IPS-11a (cell line): ENCODE results near the gene UBALD1.

Experiments used
- H3K4me3 ChIP-seq: one replicate; pipeline ENCODE4 v1.5.1; 2013; ENCODE audit warnings: low read depth, low read length, control low read depth

UBALD1 gene

GRCh38 chr16:4616047-4616811 is 1.5 kb upstream of the UBALD1 start:
- H3K4me3 ChIP-seq, result peak overlapping the region; percentile 13

DNA sequence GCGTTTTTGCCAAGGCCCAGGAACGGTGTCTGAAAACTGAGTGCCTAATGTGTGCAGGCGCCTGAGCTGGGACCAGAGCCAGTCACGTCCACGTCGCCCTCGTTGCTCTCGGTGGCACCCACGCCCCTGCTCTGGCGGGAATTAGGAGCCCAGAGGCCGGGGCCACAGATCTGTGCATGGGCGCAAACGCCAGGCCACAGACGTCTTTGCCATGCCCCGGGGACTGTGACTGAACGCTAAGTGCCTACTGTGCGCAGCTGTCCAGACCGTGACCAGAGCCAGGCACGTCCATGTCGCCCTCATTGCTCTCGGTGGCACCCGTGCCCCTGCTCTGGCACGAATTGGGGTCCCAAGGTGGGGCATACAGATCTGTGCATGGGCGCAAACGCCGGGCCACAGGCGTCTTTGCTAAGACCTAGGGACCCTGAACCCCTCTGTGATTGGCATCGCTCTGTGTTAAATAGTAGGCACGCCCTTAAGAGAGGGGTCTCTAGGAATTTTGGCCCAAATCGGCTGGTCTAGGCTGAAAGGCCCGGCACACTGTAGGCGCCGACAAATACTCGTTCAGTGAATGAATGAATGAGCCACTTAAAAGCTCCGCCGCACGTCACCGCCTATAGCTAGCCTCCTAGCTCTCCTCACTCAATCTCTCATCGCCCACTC is 827 bp upstream of the UBALD1 start:
- peak overlapping the region; percentile 91 for H3K4me3 ChIP-seq

- H3K4me3 ChIP-seq, result peak overlapping the region; percentile 91
These were observed 785 bp downstream of the UBALD1 start for GRCh38 chr16:4613636-4614570.

DNA sequence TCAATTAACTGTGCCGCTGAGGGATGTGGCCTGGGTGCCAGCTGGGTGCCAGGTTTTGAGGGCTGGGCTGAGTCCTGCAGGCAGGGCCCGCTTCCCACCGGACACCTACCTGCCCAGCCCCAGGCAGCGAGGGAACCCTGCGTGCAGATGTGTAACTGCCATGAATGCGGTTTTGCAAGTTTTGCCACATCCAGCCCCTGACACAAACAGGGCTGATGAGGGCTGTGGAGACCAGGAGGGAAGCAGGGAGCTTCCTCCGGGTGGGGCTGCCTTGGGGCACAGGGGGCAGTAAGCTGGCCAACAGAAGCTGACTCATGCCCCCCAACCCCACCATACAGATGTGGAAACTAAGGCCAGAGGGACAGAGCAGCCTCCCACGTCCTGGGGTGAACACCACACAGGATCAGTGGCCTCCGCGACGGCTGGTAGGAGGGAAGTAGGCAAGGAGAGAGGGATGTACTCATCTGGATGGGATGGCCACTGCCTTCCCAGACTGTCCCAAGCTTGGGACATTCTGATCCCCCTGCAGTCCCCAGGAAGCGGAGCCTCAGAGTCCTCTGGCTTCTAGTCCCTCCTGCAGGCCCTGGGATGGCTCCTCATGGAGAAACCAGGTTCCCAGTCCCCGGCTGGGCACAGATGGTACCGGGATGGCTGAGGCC is 1.6 kb downstream of the UBALD1 start:
- H3K4me3 ChIP-seq, result peak overlapping the region; percentile 91

- no peak overlapping the region for H3K4me3 ChIP-seq
These were observed 2.2 kb downstream of the UBALD1 start for GRCh38 chr16:4612474-4612931.

DNA sequence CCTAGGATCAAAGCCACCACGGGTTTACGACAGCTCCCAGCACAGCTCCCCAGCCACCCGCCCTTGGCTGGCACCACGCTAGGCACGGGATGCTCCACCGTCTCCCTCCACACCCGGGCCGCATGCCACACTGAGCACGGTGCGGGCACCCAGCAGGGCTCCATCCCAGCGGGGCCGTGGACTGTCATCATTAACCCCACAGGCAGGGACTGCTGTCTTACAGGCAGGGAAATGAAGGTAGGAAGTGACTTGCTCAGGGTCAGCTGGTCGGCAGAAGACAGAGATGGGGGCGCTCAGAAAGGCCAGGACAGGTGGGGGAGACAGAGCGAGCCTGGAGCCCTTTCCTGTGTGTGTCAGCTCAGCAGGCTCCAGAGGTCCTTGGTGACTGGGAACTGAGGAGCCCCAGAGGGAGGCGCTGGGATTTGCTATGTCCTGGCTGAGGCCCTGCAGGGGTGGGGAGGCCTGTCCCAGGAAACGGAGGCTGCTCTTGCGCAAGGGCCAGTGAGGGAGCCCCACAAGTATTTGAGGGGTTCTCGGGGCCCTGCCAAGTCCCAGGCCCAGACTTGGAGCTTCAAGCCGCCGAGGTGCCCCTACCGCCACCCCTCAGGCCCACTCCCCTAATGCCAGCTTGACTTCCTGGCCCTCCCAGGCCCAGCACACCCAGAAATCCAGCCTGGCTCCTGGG is 3.2 kb downstream of the UBALD1 start:
- H3K4me3 ChIP-seq, result no peak overlapping the region

DNA sequence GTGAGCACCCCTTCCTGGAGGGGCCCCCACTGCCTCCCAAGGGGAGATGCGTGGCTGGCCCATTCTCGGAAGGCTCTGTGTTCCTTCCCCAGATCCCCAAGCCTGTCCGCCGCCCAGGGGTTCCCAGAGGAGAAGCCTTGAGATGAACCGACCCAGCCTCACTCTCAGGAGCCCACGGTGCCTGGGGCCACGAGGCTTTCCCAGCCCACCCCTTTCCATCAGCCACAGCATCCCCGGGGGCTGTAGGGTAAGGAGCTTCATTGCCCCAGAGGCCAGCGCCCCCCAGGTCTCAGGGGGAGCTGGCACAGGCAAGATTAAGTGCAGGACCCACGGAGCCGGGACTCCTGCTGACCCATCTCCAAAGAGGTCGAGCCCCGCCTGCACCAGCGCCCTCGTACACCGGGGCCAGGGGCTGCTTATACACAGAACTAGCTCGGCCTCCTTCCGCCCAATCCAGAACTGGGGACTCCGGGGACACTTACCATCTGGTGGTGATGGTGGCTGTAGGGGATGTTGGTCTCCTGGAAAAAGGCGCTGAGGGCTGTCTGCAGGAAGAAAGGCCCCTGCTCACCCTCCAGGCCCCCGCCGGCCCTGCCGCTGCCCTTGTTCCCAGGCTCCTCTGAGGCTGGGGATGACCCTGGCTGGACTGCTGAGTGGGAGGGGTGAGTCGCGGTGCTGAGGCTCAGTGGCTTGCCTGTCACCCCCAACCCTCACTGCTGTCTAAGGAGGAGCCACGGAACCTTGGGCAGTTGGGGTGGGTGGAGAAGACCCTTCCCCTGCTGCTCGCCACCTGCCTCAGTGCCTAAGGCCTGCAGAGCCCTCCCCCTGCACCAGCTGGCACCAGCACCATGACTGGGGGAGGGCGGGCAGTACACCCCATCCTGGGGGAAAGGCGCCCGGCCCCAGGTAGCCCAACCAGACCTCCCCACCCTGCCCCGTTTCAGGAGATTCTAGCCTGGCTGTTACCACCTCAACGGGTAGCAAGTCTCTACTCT is 4.4 kb downstream of the UBALD1 start:
- no peak overlapping the region for H3K4me3 ChIP-seq

GRCh38 chr16:4609200-4610010 is 5.3 kb downstream of the UBALD1 start:
- no peak overlapping the region for H3K4me3 ChIP-seq

DNA sequence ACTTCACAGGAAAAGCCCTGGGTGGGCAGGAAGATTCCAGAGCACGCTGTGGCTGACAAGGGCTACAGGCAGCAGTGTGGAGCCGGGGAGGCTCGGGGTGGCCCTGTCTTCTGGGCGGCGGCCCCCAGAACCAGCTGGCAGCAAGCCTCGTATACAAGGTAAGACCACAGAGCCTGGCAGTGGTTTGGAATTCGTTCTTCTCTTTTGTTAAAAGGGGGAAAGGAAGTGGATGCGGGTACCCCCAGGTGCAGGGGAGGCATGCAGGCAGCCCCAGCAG is 6.0 kb downstream of the UBALD1 start:
- no peak overlapping the region for H3K4me3 ChIP-seq

GRCh38 chr16:4607841-4608703 is 6.6 kb downstream of the UBALD1 start:
- no peak overlapping the region for H3K4me3 ChIP-seq

DNA sequence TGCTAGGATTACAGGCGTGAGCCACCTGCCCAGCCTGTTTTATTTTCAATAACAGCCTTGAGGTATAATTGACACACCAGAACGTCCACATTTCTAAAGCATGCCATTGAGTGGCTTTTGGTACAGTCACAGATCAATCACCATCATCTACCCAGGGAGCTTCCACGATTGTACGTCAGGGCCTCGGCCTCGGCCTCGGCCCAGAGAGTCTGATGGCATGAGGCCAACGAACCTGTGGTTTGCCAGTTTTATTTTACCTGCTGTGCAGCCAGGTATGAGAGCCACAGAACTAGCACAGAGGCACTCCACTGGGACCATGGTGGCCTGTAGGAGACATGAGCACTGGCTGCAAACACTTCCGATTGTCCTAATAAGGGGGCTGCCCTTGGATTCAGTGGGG is 8.3 kb downstream of the UBALD1 start:
- H3K4me3 ChIP-seq, result no peak overlapping the region

DNA sequence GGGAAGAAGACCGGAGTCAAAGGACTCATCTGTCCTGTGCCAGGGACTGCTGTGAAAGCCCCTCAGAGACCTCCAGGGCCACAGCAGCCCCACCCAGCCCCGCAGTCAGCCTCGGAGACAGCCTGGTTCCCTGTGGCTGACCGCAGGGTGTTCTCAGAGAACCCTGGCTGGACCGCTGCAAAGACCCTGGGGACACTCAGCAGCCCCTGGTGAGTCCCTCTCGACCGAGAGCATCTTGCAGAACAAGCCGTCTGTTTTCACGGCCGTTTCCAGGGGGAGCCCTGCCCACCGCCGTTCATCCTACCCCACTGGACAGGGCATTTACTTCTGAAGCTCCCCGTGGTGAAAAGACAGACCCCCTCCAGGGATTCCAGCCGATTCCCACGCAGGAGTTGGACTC is 10.3 kb downstream of the UBALD1 start:
- no peak overlapping the region for H3K4me3 ChIP-seq

DNA sequence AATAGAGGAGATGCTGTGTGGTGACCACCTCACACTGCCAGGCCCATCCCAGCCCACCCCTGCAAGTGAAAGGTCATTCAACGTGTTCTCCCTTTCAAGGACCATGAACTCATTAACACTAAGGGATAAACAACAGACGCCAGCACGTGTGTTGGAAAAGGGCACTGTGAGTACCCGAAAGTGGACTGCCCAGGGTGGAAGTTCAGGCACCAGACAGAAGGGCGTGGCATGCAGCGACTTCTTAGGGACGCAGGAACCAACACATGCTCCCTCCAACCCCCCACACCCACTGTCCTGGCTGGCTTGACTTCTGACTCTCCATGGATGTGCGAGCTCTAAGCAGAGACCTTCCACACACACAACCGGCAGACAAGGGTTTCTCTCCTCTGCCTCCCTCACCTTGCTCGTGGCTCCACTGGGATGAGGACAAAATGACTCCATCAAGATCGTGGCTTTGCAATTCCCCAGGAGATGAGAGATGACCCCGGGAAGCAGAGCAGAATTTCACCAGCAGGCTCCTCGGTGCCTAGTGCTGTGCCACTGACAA is 11.0 kb downstream of the UBALD1 start:
- no peak overlapping the region for H3K4me3 ChIP-seq

DNA sequence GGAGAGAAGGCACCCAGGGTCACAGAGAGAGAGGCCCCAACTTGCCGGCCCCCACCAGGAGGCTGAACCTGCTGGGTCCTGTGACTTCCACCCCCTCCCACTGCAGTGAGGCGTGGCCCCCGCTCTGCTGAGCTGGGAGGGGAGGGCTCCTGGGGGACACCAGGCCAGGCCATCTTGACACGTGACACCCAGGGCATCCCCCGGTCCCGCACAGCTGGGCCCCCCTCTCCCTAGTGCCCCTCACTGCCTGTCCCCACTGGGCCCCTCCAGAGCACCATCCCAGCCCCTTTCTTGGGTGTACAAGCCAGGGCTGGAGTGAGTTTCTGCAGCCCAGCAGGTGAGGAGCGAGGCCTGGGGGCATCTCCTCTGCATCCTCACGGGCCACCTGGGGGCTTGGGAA is 12.4 kb downstream of the UBALD1 start:
- H3K4me3 ChIP-seq, result no peak overlapping the region

DNA sequence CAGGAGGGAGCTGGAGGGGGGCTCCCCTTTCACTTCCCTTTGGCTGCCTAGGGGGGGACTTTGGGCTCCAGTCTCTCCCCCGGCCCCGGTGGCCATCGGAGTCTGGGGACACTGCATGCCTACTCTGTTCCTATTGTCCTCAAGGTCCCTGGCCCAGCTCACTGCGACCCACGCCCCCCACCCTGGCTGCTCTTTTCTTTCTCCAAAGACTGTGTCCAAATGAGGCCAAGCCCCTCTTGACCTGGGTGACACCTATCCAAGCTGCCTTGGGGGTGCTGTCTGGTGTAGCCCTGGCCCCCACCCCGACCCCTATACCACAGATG is 12.9 kb downstream of the UBALD1 start:
- no peak overlapping the region for H3K4me3 ChIP-seq

- no peak overlapping the region for H3K4me3 ChIP-seq
These were observed 13.4 kb downstream of the UBALD1 start for GRCh38 chr16:4601036-4601863.

DNA sequence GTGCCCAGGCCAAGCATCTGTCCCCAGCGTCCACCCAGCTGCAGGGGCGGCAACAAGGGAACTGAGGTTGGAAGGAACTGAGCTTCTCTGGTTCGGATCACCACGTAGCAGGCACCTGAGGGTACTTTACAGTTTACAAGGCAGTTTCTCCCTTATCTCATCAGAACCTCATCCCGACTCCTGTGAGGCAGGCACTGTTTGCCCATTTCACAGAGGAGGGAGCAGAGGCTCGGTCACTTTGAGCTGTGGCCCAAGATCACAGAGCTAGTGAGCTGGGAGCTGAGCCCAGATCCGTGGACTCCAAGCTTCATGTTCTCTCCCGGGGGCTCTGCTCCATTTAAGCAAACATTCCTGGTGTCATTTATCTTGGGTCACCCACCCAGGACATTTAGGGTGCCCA is 15.1 kb downstream of the UBALD1 start:
- no peak overlapping the region for H3K4me3 ChIP-seq
